Neural crest cell (in vitro differentiated cells): Measurements from ENCODE around the gene LTA. TPM values are rescaled to one million over a fixed set of nuclear protein-coding genes. Genes with fewer than 3 reads are reported as not detected.

ENCODE experiments used
- DNase-seq: peaks from one replicate; pipeline ENCODE4 v3.0.0; 2021; ENCODE audit warnings: low read depth, mixed read lengths, low spot score
- H3K27ac Mint-ChIP-seq: one replicate; pipeline ENCODE4 v1.8.0; 2021; ENCODE audit warnings: mild to moderate bottlenecking, mixed read lengths; ENCODE audit not compliant: unreplicated experiment
- H3K27me3 Mint-ChIP-seq: 2 replicates; pipeline ENCODE4 v1.8.0; 2021; ENCODE audit warnings: low read depth, mild to moderate bottlenecking, mixed read lengths
- H3K36me3 Mint-ChIP-seq: 2 replicates; pipeline ENCODE4 v1.8.0; 2021; ENCODE audit warnings: low read depth, mild to moderate bottlenecking, mixed read lengths
- H3K4me1 Mint-ChIP-seq: 2 replicates; pipeline ENCODE4 v1.8.0; 2021; ENCODE audit warnings: mixed read lengths
- H3K4me3 Mint-ChIP-seq: one replicate; pipeline ENCODE4 v1.8.0; 2021; ENCODE audit warnings: mild to moderate bottlenecking, mixed read lengths
- H3K9me3 Mint-ChIP-seq: 2 replicates; pipeline ENCODE4 v1.8.0; 2021; ENCODE audit warnings: mixed read lengths
- CTCF ChIP-seq: fragments of 200-600 bp; sonication (generic); conservative IDR thresholded peaks from 2 replicates; pipeline ENCODE4 v1.5.0; 2021; ENCODE audit warnings: antibody characterized with exemption, mild to moderate bottlenecking
- total RNA-seq: library from RNA; stranded (reverse); gene quantifications from 2 replicates; pipeline ENCODE4 v1.2.1, GENCODE V29; 2021

Gene LTA
- total RNA-seq, 1 donor from 2014 or later, result 0.26 TPM

- TF ChIP-seq CTCF, result no peak
- Mint-ChIP-seq H3K4me1 (peaks cover 36% of the 10 kb centered on the region), H3K9me3 (no peaks in the 10 kb centered on the region), H3K4me3 (peak overlapping the region; percentile 22), H3K36me3 (peaks cover 49% of the 10 kb centered on the region), H3K27ac (no peak overlapping the region), H3K27me3 (peaks cover 6% of the 10 kb centered on the region)
- DNase-seq, result no peak
Observed at GRCh38 chr6:31532644-31533454, 39.2 kb upstream of the LTA start.

GRCh38 chr6:31533455-31533841 lies 38.6 kb upstream of the LTA start:
- TF ChIP-seq CTCF, result no peak
- Mint-ChIP-seq H3K4me3 (peak overlapping the region; percentile 22), H3K27ac (no peak overlapping the region), H3K9me3 (no peaks in the 10 kb centered on the region), H3K4me1 (peaks cover 35% of the 10 kb centered on the region), H3K36me3 (peaks cover 49% of the 10 kb centered on the region), H3K27me3 (peaks cover 2% of the 10 kb centered on the region)
- no peak for DNase-seq

- Mint-ChIP-seq H3K36me3 (peaks cover 53% of the 10 kb centered on the region), H3K27me3 (no peaks in the 10 kb centered on the region), H3K4me3 (peak overlapping the region; percentile 62), H3K27ac (no peak overlapping the region), H3K4me1 (peaks cover 39% of the 10 kb centered on the region), H3K9me3 (no peaks in the 10 kb centered on the region)
- no peak for TF ChIP-seq CTCF
- DNase-seq, result no peak
Observed at GRCh38 chr6:31534011-31534410, 38.1 kb upstream of the LTA start.

GRCh38 chr6:31534521-31535040 lies 37.5 kb upstream of the LTA start:
- no peak for TF ChIP-seq CTCF
- no peaks in the 10 kb centered on the region for H3K9me3 Mint-ChIP-seq
- H3K4me1 Mint-ChIP-seq, result peaks cover 45% of the 10 kb centered on the region
- H3K36me3 Mint-ChIP-seq, result peaks cover 58% of the 10 kb centered on the region
- no peak for DNase-seq
- no peaks in the 10 kb centered on the region for H3K27me3 Mint-ChIP-seq
- no peak overlapping the region for H3K27ac Mint-ChIP-seq
- H3K4me3 Mint-ChIP-seq, result peak overlapping the region; percentile 65

GRCh38 chr6:31535538-31536324 lies 36.4 kb upstream of the LTA start:
- no peak overlapping the region for H3K27ac Mint-ChIP-seq
- no peak for TF ChIP-seq CTCF
- H3K4me1 Mint-ChIP-seq, result peaks cover 55% of the 10 kb centered on the region
- H3K4me3 Mint-ChIP-seq, result peak overlapping the region; percentile 65
- peaks cover 61% of the 10 kb centered on the region for H3K36me3 Mint-ChIP-seq
- H3K9me3 Mint-ChIP-seq, result no peaks in the 10 kb centered on the region
- DNase-seq, result no peak
- H3K27me3 Mint-ChIP-seq, result no peaks in the 10 kb centered on the region
